ENCODE results near the gene RBM4. TPM values are rescaled to one million over a fixed set of nuclear protein-coding genes. Genes with fewer than 3 reads are reported as not detected.

The RBM4 gene
- total and polyA plus RNA-seq, 9 of the 15 experiments (the other 6 are each of a cell fraction or from before 2014, with no cell fraction given), result 81.6 to 233 (median 122) TPM

DNA sequence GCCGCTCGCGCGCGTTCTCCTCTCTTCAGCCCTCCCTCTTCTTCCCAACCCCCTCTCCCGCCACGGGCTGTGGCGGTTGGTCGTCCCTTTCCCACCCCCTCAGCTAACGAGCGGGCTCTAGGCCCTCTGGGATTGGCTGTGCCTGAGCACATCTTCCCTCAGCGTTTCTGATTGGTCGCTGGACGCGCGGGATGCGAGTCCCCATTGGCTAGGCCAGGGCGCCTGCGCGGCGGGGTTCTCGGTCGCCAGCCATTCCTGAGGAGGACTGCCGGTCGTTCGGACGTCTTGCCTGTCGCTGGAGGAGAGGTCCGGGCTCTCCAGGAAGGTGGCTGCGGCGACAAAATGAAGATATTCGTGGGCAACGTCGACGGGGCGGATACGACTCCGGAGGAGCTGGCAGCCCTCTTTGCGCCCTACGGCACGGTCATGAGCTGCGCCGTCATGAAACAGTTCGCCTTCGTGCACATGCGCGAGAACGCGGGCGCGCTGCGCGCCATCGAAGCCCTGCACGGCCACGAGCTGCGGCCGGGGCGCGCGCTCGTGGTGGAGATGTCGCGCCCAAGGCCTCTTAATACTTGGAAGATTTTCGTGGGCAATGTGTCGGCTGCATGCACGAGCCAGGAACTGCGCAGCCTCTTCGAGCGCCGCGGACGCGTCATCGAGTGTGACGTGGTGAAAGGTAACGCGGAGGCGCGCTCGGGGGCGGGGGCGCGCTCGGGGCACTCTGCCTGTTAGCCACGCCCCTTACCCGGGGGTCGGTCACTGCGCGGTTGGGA, 21.9 kb upstream of the RBM4 start, which contains the start of gene RBM14 (continued):
- peak; percentile 94; the same call in 1 of the 2 replicates for TF ChIP-seq KAT7 (CRISPR knock-in tag; IDR thresholded peaks at IDR 0.05; ENCODE audit: borderline replicate concordance)
- TF ChIP-seq TAF15 (IDR thresholded peaks at IDR 0.05; ENCODE audit: low read depth, low read length), result no peak
- TF ChIP-seq MTA1 (IDR thresholded peaks at IDR 0.05; ENCODE audit: borderline replicate concordance), result no peak
- TF ChIP-seq, protein P1, sequence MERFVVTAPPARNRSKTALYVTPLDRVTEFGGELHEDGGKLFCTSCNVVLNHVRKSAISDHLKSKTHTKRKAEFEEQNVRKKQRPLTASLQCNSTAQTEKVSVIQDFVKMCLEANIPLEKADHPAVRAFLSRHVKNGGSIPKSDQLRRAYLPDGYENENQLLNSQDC (CRISPR knock-in tag; IDR thresholded peaks at IDR 0.05), result no peak; the same call in 1 of the 2 replicates
- 0 out of 2 replicates have a peak, but pooled peaks have one; percentile 11 for TF ChIP-seq RFX5 (IDR thresholded peaks at IDR 0.05; ENCODE audit: low read depth, low read length)
- TF ChIP-seq ZNF224 (CRISPR knock-in tag; IDR thresholded peaks at IDR 0.05), result no peak
- peak; percentile 75 for TF ChIP-seq SMAD4 (CRISPR knock-in tag; conservative IDR thresholded peaks at IDR 0.05)
- TF ChIP-seq TOE1 (IDR thresholded peaks at IDR 0.05; ENCODE audit: borderline replicate concordance), result peak; percentile 52; the same call in 1 of the 2 replicates
- TF ChIP-seq TOE1 (CRISPR knock-in tag; IDR thresholded peaks at IDR 0.05; ENCODE audit: borderline replicate concordance, low read depth), result peak; percentile 49; the same call in 1 of the 2 replicates
- no peak for TF ChIP-seq PHTF2 (CRISPR knock-in tag; IDR thresholded peaks at IDR 0.05)
- TF ChIP-seq LEF1 (IDR thresholded peaks at IDR 0.05), result no peak; the same call in 1 of the 2 replicates
- TF ChIP-seq HDAC1 (IDR thresholded peaks at IDR 0.05), result peak in 1 of 2 experiments; percentile 87; a peak in 2 of 4 replicates
- TF ChIP-seq MXI1 (IDR thresholded peaks at IDR 0.05; ENCODE audit: low read depth, low read length), result 0 out of 2 replicates have a peak, but pooled peaks have one; percentile 39
- 0 out of 2 replicates have a peak, but pooled peaks have one; percentile 22 for TF ChIP-seq ZNF12 (CRISPR knock-in tag; IDR thresholded peaks at IDR 0.05)
- 0 out of 2 replicates have a peak, but pooled peaks have one; percentile 14 for TF ChIP-seq MYNN (IDR thresholded peaks at IDR 0.05)
- no peak for TF ChIP-seq MYNN (CRISPR knock-in tag; IDR thresholded peaks at IDR 0.05)
- TF ChIP-seq, protein P2, sequence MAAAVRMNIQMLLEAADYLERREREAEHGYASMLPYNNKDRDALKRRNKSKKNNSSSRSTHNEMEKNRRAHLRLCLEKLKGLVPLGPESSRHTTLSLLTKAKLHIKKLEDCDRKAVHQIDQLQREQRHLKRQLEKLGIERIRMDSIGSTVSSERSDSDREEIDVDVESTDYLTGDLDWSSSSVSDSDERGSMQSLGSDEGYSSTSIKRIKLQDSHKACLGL (CRISPR knock-in tag; IDR thresholded peaks at IDR 0.05; ENCODE audit: borderline replicate concordance, poor library complexity, severe bottlenecking), result peak; percentile 9
- TF ChIP-seq, protein P3, sequence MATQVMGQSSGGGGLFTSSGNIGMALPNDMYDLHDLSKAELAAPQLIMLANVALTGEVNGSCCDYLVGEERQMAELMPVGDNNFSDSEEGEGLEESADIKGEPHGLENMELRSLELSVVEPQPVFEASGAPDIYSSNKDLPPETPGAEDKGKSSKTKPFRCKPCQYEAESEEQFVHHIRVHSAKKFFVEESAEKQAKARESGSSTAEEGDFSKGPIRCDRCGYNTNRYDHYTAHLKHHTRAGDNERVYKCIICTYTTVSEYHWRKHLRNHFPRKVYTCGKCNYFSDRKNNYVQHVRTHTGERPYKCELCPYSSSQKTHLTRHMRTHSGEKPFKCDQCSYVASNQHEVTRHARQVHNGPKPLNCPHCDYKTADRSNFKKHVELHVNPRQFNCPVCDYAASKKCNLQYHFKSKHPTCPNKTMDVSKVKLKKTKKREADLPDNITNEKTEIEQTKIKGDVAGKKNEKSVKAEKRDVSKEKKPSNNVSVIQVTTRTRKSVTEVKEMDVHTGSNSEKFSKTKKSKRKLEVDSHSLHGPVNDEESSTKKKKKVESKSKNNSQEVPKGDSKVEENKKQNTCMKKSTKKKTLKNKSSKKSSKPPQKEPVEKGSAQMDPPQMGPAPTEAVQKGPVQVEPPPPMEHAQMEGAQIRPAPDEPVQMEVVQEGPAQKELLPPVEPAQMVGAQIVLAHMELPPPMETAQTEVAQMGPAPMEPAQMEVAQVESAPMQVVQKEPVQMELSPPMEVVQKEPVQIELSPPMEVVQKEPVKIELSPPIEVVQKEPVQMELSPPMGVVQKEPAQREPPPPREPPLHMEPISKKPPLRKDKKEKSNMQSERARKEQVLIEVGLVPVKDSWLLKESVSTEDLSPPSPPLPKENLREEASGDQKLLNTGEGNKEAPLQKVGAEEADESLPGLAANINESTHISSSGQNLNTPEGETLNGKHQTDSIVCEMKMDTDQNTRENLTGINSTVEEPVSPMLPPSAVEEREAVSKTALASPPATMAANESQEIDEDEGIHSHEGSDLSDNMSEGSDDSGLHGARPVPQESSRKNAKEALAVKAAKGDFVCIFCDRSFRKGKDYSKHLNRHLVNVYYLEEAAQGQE (IDR thresholded peaks at IDR 0.05; ENCODE audit: borderline replicate concordance), result no peak
- TF ChIP-seq, protein P3 (CRISPR knock-in tag; IDR thresholded peaks at IDR 0.05; ENCODE audit: low read depth), result no peak
- TF ChIP-seq ETV1 (tag; conservative IDR thresholded peaks at IDR 0.05; ENCODE audit: low read depth), result 0 out of 2 replicates have a peak, but pooled peaks have one; percentile 24
